NCI-H2081 (cell line): ENCODE data around the gene SRP9.
"Not testable (repeated sequence)": the region's sequence is repeated elsewhere in the genome, so short reads cannot be mapped to it uniquely, and the experiment has no call there.

ENCODE experiments used
- DNase-seq, 2 experiments: peaks; one replicate each; lab custom pipeline; 2025; lab: John Stamatoyannopoulos, UW

The SRP9 gene

GRCh38 chr1:225776294-225776693, 1.3 kb upstream of the SRP9 start:
- no peak for DNase-seq

- peak in 1 of 2 experiments; percentile 63 for DNase-seq
These were observed 506 bp upstream of the SRP9 start for GRCh38 chr1:225777058-225777582.

GRCh38 chr1:225778337-225778669, 677 bp downstream of the SRP9 start:
- DNase-seq, result no peak

DNA sequence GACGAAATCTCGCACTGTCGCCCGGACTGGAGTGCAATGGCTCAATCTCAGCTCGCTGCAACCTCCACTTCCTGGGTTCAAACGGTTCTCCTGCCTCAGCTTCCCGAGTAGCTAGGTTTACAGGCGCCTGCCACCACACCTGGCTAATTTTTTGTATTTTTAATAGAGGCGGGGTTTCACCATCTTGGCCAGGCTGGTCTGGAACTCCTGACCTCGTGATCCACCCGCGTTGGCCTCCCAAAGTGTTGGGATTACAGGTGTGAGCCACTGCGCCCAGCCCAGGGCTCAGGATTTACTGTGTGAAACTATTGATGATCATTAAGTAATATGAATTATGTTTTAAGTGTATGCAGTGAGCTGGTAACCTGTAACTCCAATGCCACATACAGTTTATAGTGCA, 1.5 kb downstream of the SRP9 start:
- peak in 1 of 2 experiments; percentile 21 for DNase-seq

DNA sequence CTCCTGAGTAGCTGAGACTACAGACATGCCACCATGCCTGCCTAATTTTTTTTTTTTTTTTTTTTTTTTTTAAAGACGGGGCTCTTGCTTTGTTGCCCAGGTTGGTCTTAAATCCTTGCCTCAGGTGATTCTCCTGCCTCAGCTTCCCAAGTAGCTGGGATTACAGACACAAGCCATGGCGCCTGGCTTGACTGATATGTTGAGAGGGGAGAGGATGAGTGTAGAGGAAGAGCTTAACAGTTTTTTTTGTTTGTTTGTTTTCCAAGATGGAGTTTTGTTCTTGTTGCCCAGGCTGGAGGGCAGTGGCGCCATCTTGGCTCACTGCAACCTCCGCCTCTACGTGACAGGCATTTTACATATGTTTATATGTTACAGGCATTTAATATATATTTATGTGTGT, 2.5 kb downstream of the SRP9 start:
- DNase-seq, result no peak

GRCh38 chr1:225780630-225781029, 3.0 kb downstream of the SRP9 start:
- no peak for DNase-seq

DNA sequence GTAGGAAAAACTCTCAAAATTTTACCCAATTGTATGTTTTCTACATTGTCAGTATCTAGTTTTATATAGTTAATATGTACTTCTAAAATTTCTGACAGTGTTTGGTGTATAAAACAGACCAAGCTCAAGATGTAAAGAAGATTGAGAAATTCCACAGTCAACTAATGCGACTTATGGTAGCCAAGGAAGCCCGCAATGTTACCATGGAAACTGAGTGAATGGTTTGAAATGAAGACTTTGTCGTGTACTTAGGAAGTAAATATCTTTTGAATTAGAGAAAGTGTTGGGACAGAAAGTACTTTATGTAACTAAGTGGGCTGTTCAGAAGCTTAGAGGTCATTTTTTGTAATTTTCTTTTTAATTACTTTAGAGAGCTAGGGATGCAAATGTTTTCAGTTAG, 11.5 kb downstream of the SRP9 start:
- not testable (repeated sequence) for DNase-seq

GRCh38 chr1:225794954-225795353, 17.3 kb downstream of the SRP9 start:
- no peak for DNase-seq

DNA sequence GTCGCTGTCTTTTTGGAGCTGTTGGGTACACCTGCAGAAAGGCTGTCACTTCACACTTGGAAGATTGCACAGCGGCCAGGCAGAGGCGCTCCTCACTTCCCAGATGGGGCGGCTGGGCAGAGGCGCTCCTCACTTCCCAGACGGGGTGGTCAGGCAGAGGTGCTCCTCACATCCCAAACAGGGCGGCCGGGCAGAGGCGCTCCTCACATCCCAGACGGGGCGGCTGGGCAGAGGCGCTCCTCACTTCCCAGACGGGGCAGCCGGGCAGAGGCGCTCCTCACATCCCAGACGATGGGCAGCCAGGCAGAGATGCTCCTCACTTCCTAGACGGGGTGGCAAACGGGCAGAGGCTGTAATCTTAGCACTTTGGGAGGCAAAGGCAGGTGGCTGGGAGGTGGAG, 18.5 kb downstream of the SRP9 start:
- DNase-seq, result not testable (repeated sequence)

- DNase-seq, result not testable (repeated sequence)
These were observed 23.5 kb downstream of the SRP9 start for GRCh38 chr1:225801146-225801545.

DNA sequence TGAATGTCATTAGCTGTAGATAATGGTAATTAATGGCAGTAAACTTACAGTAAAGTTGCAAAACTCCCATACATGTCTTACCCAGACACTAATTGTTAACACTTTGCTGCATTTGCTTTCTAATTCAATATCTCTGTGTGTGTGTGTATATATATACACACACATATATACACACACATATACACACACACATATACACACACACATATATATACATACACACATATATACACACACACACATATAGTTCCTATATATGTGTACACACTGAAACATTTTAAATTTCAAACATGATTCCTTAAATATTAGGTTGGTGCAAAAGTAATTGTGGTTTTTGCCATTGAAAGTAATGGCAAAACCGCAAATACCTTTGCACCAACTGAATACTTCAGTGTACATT, 28.6 kb downstream of the SRP9 start:
- no peak for DNase-seq

GRCh38 chr1:225806736-225807135, 29.1 kb downstream of the SRP9 start:
- DNase-seq, result not testable (repeated sequence)

DNA sequence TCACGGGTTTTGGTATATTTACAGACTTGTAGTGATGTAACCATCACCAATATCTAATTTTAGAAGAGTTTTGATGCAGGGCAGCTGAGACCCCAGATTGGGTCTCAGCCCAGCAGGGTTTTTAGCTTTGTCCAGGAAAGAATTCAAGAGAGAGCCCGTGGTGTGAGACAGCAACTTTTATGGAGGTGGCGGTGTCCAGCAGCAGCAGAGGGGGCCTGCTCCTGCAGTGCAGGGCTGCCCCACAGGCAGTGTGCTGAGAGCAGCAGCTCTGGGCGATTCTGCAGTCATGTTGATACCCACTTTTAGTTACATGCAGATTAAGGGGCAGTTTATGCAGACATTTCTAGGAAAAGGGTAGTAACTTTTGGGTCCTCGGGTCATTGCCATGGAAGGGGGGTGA, 30.5 kb downstream of the SRP9 start:
- DNase-seq, result no peak

GRCh38 chr1:225809842-225810578, 32.4 kb downstream of the SRP9 start, which contains the start of gene EPHX1:
TSS of gene EPHX1 (plus strand) at chr1:225810124. CDS start at chr1:225828730, 18,606 bp downstream.
- peak; percentile 80 to 91 for DNase-seq

GRCh38 chr1:225810579-225811538, 33.2 kb downstream of the SRP9 start:
- DNase-seq, result not testable (repeated sequence)

DNA sequence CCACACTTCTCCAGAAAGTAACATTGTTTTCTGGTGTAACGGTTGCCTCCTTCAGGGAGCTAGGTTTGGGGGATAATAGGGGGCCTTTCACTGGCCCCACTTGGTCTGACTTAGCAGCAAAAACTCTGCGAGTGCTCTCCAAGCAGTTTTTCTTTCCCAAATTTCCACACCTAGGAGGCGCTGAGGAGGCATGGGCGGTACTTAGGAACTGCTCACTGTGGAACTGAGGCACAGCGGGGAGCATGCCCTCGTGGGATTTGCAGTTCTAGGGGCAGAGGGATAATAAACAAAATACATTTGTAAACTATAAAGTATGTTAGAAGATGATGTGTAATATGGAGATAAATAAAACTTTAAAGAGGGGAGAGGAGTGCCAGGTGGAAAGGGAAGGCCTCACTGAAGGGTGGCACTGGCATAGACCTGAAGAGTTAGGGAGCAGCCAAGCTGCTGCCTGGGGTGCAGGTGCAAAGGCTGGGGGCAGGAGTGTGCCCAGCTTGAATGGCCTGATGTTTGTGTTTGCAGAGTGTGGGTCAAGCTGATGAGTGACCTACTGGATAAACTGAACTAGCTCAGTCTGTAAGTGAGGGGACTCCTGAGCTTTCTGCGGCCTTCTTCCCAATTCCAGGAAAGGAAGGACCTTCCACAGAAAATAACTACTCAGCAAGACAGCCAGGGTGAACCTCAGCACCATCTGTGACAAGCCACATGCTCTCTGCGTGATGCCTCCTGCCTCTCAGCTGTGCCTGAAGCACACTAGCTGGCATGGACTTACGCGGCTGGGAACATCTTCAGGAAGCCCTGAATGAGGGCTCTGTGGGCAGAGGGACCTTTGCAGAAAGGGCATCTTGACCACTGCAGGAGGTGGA, 34.2 kb downstream of the SRP9 start:
- DNase-seq, result no peak

DNA sequence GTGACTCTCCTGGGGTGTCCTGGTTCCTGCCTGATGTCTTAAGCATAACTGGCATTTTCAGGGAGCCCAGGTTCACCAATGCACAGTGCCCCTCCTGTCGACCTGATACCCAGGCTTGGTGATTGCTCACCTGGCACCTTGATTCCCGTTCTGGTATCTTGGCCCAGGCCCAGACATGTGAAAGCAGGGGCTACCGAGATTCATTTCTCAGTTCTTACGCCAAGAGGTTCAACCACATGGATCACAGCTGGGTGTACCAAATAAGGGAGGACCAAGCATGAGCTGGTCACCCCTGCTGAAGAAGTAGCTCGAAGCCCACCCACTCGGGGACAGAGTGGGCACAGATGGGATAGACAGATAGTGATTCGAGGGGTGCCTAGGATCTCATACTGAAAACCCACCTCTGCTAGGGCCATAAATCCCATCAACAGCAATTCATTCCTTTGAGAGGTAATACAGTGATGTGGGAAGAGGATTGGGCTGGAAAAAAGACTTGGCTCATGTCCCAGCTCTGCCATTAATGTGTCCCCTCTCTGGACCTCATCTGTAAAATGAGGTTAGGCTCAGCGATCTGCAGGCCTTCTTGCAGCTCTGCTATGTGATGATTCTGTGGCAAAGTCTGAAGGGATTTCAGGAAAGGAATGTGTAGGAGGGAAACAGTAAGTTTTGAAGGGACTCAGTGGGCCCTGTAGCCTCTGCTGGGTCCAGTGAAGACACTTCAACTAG, 35.0 kb downstream of the SRP9 start:
- DNase-seq, result no peak

DNA sequence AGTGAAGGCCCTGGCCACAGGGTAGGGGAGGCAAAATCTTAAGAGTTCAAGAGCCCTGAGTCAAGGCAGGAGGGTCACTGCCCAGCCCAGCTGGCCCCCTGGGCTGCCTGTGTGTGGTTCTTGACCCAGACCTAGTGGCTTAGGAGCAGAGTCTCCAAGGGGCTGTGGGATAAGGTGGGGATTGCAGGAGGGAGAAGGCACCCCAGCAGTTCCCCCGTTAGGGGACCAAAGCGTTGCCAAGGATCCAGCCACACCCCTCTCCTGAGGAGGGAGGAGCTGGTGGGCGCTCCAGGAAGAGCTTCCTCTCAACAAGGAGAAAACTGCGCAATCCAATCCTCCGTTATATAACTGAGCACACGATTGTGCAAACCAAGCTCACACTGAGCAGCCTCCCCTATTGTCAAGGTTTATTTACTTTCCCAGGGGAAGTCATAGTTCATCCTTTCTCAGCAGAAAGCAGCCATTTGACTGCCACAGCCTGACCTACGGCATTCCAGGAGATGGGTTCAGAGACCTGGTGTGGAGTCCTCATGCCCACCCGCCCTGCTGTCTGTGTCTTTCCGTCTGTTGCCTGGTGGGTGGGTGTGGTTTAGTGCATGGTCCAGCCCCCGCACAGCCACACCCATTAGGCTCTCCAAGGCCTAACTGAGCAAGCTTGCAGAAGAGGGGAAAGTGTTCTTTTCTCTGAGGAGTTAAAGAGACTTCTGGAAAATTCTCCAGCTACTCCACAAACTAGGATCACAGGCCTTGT, 35.8 kb downstream of the SRP9 start:
- DNase-seq, result peak; percentile 31 to 47

GRCh38 chr1:225814381-225814780, 36.8 kb downstream of the SRP9 start:
- no peak for DNase-seq

GRCh38 chr1:225815090-225815489, 37.5 kb downstream of the SRP9 start:
- not testable (repeated sequence) for DNase-seq
